ENCODE data around the gene KRTAP4-2. TPM values are rescaled to one million over a fixed set of nuclear protein-coding genes. Genes with fewer than 3 reads are reported as not detected.

The KRTAP4-2 gene
- total and polyA plus RNA-seq, 2 of the 13 experiments (the other 11 are each of a cell fraction or from before 2014, with no cell fraction given) = not detected

GRCh38 chr17:41184480-41184961 is 6.5 kb upstream of the KRTAP4-2 start, which contains the start of gene KRTAP4-1:
TSS of gene KRTAP4-1 (minus strand) at chr17:41184911. CDS start at chr17:41184854, 57 bp downstream.
- CTCF ChIA-PET (ENCODE audit: low intra/inter-chr PET ratio, low total read pairs) = no interaction called here
- in situ Hi-C loops (cut with HindIII; ENCODE audit: extremely low pct_ligation_motif_present, low pct_unique_long_range_greater_than_20kb) = no loop called here
- no peak for DNase-seq (ENCODE audit: low spot score)

GRCh38 chr17:41178843-41179616 is 1.0 kb upstream of the KRTAP4-2 start:
- Histone ChIP-seq H3K27ac (ENCODE audit: extremely low read length, insufficient read depth, low read length) (no peak overlapping the region), H3K9ac (ENCODE audit: insufficient read depth, low read depth, low read length) (no peak overlapping the region), H3K36me3 (replicated peaks in 1 of 2; ENCODE audit: control insufficient read depth in 1 of 2, insufficient read depth in 2 of 2, low read length in 2 of 2) (no peaks in the 10 kb centered on the region), H4K20me1 (ENCODE audit: insufficient read depth, low read length) (no peaks in the 10 kb centered on the region), H3K27me3 (ENCODE audit: control insufficient read depth in 1 of 2, insufficient read depth in 2 of 2, low read length in 2 of 2) (peaks cover 0 to 33% of the 10 kb centered on the region in 2 experiments; a peak in 3 of 5 replicates), H3K9me3 (ENCODE audit: low read length) (no peaks in the 10 kb centered on the region), H2AFZ (ENCODE audit: low read length) (no peak overlapping the region), H3K4me2 (ENCODE audit: low read depth, low read length) (no peak overlapping the region), H3K4me1 (ENCODE audit: insufficient read depth, low read length) (no peaks in the 10 kb centered on the region), H3K4me3 (replicated peaks in 1 of 3; ENCODE audit: insufficient read depth in 1 of 3, low read depth in 2 of 3, low read length in 3 of 3) (no peak overlapping the region), H3K79me2 (ENCODE audit: insufficient read depth, low read length) (no peaks in the 10 kb centered on the region)
- POLR2A ChIA-PET = no interaction called here
- FAIRE-seq (no peak), DNase-seq (ENCODE audit: low spot score) (no peak), ATAC-seq (no peak)
- WGBS (ENCODE audit: low lambda C conversion rate) = 7% methylated on average over 1 of the region's 1 CpG
- TF ChIP-seq MAFK (conservative IDR thresholded peaks at IDR 0.05 in 1 of 2, IDR thresholded peaks at IDR 0.05 in 1 of 2; ENCODE audit: low read length in 2 of 2) (0 out of 4 replicates have a peak, but pooled peaks of 1 of the 2 experiments have one; percentile 2), ARNT (IDR thresholded peaks at IDR 0.05) (no peak), ZHX1 (CRISPR knock-in tag; IDR thresholded peaks at IDR 0.05; ENCODE audit: low read depth) (no peak)
- TF ChIP-seq, protein P1, sequence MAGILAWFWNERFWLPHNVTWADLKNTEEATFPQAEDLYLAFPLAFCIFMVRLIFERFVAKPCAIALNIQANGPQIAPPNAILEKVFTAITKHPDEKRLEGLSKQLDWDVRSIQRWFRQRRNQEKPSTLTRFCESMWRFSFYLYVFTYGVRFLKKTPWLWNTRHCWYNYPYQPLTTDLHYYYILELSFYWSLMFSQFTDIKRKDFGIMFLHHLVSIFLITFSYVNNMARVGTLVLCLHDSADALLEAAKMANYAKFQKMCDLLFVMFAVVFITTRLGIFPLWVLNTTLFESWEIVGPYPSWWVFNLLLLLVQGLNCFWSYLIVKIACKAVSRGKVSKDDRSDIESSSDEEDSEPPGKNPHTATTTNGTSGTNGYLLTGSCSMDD (CRISPR knock-in tag; IDR thresholded peaks at IDR 0.05) = no peak
- CTCF ChIA-PET (ENCODE audit: low intra/inter-chr PET ratio, low total read pairs) = no interaction called here
- in situ Hi-C loops (cut with HindIII; ENCODE audit: extremely low pct_ligation_motif_present, low pct_unique_long_range_greater_than_20kb) (no loop called here), intact Hi-C loops (cut with micrococcal nuclease; ENCODE audit: unreplicated experiment) (loop anchor here (10.0 kb wide), 1 partner anchor 274 kb away; no protein-coding TSS in a partner anchor)
- BruUV-seq (replicated peaks) = no TSS peak

More at GRCh38 chr17:41184480-41184961, 6.5 kb upstream of the KRTAP4-2 start, which contains the start of gene KRTAP4-1:
- POLR2A ChIA-PET = no interaction called here
- intact Hi-C loops (cut with micrococcal nuclease; ENCODE audit: unreplicated experiment) = no loop called here
- FAIRE-seq (no peak), ATAC-seq (no peak)
- Histone ChIP-seq H3K4me2 (ENCODE audit: low read depth, low read length) (no peak within 1 kb of the TSS), H3K27ac (ENCODE audit: extremely low read length, insufficient read depth, low read length) (no peak within 1 kb of the TSS), H3K4me3 (replicated peaks in 1 of 3; ENCODE audit: insufficient read depth in 1 of 3, low read depth in 2 of 3, low read length in 3 of 3) (no peak within 1 kb of the TSS), H2AFZ (ENCODE audit: low read length) (no peak within 1 kb of the TSS), H3K27me3 (ENCODE audit: control insufficient read depth in 1 of 2, insufficient read depth in 2 of 2, low read length in 2 of 2) (peaks cover 0 to 4% of the 10 kb centered on the region in 2 experiments; a peak in 2 of 5 replicates), H3K9me3 (ENCODE audit: low read length) (no peaks in the 10 kb centered on the region), H3K36me3 (replicated peaks in 1 of 2; ENCODE audit: control insufficient read depth in 1 of 2, insufficient read depth in 2 of 2, low read length in 2 of 2) (no peaks in the 10 kb centered on the region), H3K79me2 (ENCODE audit: insufficient read depth, low read length) (no peaks in the 10 kb centered on the region), H3K4me1 (ENCODE audit: insufficient read depth, low read length) (no peaks in the 10 kb centered on the region), H4K20me1 (ENCODE audit: insufficient read depth, low read length) (no peaks in the 10 kb centered on the region), H3K9ac (ENCODE audit: insufficient read depth, low read depth, low read length) (no peak within 1 kb of the TSS)
- 55% methylated on average over 4 of the region's 9 CpGs for WGBS (ENCODE audit: low lambda C conversion rate)
- TF ChIP-seq, protein P2, sequence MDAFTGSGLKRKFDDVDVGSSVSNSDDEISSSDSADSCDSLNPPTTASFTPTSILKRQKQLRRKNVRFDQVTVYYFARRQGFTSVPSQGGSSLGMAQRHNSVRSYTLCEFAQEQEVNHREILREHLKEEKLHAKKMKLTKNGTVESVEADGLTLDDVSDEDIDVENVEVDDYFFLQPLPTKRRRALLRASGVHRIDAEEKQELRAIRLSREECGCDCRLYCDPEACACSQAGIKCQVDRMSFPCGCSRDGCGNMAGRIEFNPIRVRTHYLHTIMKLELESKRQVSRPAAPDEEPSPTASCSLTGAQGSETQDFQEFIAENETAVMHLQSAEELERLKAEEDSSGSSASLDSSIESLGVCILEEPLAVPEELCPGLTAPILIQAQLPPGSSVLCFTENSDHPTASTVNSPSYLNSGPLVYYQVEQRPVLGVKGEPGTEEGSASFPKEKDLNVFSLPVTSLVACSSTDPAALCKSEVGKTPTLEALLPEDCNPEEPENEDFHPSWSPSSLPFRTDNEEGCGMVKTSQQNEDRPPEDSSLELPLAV (CRISPR knock-in tag; conservative IDR thresholded peaks at IDR 0.05; ENCODE audit: low read depth) = no peak
- TF ChIP-seq MTA3 (CRISPR knock-in tag; IDR thresholded peaks at IDR 0.05) (no peak), ZNF143 (CRISPR knock-in tag; IDR thresholded peaks at IDR 0.05) (no peak)
- BruUV-seq (replicated peaks) = no TSS peak

All from HepG2 (cell line).